Activated CD8-positive, alpha-beta memory T cell treated with anti-CD3 and anti-CD28 coated beads for 48 hours (primary cell): ENCODE measurements around the gene EMP2.
"Not testable (repeated sequence)": the region's sequence is repeated elsewhere in the genome, so short reads cannot be mapped to it uniquely, and the experiment has no call there.

Experiments used
- DNase-seq, 3 experiments: peaks; one replicate each; pipeline ENCODE4 v3.0.0-alpha.2; 2020; ENCODE audit warnings: low read depth in 2 of 3, low spot score in 2 of 3

The EMP2 gene

GRCh38 chr16:10578474-10579316 is 1.7 kb downstream of the EMP2 start:
- DNase-seq: no peak

GRCh38 chr16:10577305-10578202 is 2.8 kb downstream of the EMP2 start:
- DNase-seq: no peak

- DNase-seq: no peak
Observed at GRCh38 chr16:10576390-10577304, 3.8 kb downstream of the EMP2 start.

GRCh38 chr16:10575506-10576130 is 4.8 kb downstream of the EMP2 start:
- no peak for DNase-seq

GRCh38 chr16:10572611-10573010 is 7.8 kb downstream of the EMP2 start:
- no peak for DNase-seq

GRCh38 chr16:10571354-10571753 is 9.0 kb downstream of the EMP2 start:
- DNase-seq: no peak

GRCh38 chr16:10569621-10570020 is 10.8 kb downstream of the EMP2 start:
- no peak for DNase-seq

GRCh38 chr16:10566613-10567012 is 13.8 kb downstream of the EMP2 start:
- DNase-seq: no peak

GRCh38 chr16:10565167-10565566 is 15.2 kb downstream of the EMP2 start:
- DNase-seq: no peak

GRCh38 chr16:10564591-10564990 is 15.8 kb downstream of the EMP2 start:
- no peak for DNase-seq

GRCh38 chr16:10562361-10562899 is 18.0 kb downstream of the EMP2 start:
- no peak for DNase-seq

GRCh38 chr16:10561425-10561824 is 19.0 kb downstream of the EMP2 start:
- no peak for DNase-seq

- no peak for DNase-seq
Observed at GRCh38 chr16:10561001-10561400, 19.4 kb downstream of the EMP2 start.

- DNase-seq: not testable (repeated sequence)
Observed at GRCh38 chr16:10559792-10560191, 20.6 kb downstream of the EMP2 start.

GRCh38 chr16:10558746-10559641 is 21.4 kb downstream of the EMP2 start:
- DNase-seq: no peak

GRCh38 chr16:10558305-10558704 is 22.1 kb downstream of the EMP2 start:
- DNase-seq: no peak

GRCh38 chr16:10557750-10558149 is 22.6 kb downstream of the EMP2 start:
- DNase-seq: no peak

GRCh38 chr16:10556236-10556635 is 24.2 kb downstream of the EMP2 start:
- no peak for DNase-seq

- DNase-seq: no peak
Observed at GRCh38 chr16:10554569-10554968, 25.8 kb downstream of the EMP2 start.
